BLaER1 treated with 17β-estradiol and CSF1 and Interleukin-3, amounts not matched to agents 10 nM and 100 nM (cell line): Measurements from ENCODE around the gene DSC2.
A peak's percentile ranks its signal among the peaks of the same experiment; 100 is the strongest.

Experiments
- H3K27ac ChIP-seq, 11 experiments: shearing (Covaris generic); formaldehyde crosslinking; 2 replicates each; pipeline ENCODE4 v1.8.1; 2022
- H3K27me3 ChIP-seq, 11 experiments: shearing (Covaris generic); formaldehyde crosslinking; 2 replicates each; pipeline ENCODE4 v1.8.1; 2022
- H3K36me3 ChIP-seq, 11 experiments: shearing (Covaris generic); formaldehyde crosslinking; 2 replicates each; pipeline ENCODE4 v1.8.1; 2022
- H3K4me1 ChIP-seq, 10 experiments: shearing (Covaris generic); formaldehyde crosslinking; 2 replicates each; pipeline ENCODE4 v1.8.1; 2022
- H3K4me2 ChIP-seq, 11 experiments: shearing (Covaris generic); formaldehyde crosslinking; 2 replicates each; pipeline ENCODE4 v1.8.1; 2022
- H3K4me3 ChIP-seq, 10 experiments: shearing (Covaris generic); formaldehyde crosslinking; 2 replicates each; pipeline ENCODE4 v1.8.1; 2022
- H3K9ac ChIP-seq, 11 experiments: shearing (Covaris generic); formaldehyde crosslinking; 2 replicates each; pipeline ENCODE4 v1.8.1; 2022
- H3K9me3 ChIP-seq, 11 experiments: shearing (Covaris generic); formaldehyde crosslinking; replicated peaks in 1 of 11; 2 replicates each; pipeline ENCODE4 v1.8.1; 2022
- H4K20me1 ChIP-seq, 11 experiments: shearing (Covaris generic); formaldehyde crosslinking; 2 replicates each; pipeline ENCODE4 v1.8.1; 2022
- Cebpa-rat ChIP-seq, 11 experiments: shearing (Covaris generic); IDR thresholded peaks; 2 replicates each; pipeline ENCODE4 v1.8.1; 2022

The DSC2 gene

DNA sequence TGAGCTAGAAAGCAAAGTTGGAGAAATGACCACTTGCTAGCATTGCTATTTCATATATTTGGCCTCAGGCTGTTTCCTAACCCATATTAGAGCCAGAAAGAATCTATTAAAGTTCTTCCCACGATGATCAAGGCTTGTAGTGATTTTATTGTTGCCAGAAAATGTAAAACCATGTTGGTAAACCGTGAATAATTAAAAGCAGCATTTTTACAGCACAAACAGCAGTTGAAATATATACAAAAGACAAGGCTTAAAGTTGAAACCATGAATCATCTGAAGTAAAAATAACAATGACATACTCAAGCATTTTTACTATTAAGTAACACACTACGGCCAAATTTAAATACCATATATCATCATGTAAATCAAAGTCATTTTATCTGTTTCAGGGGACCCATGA lies 32.0 kb downstream of the DSC2 start:
- Histone ChIP-seq H3K4me3 (no peak overlapping the region), H4K20me1 (no peaks in the 10 kb centered on the region), H3K27ac (no peak overlapping the region), H3K4me1 (no peaks in the 10 kb centered on the region), H3K9ac (no peak overlapping the region), H3K36me3 (no peaks in the 10 kb centered on the region), H3K9me3 (no peaks in the 10 kb centered on the region), H3K27me3 (no peaks in the 10 kb centered on the region), H3K4me2 (no peak overlapping the region)
- no peak for TF ChIP-seq Cebpa-rat (IDR thresholded peaks at IDR 0.05)

GRCh38 chr18:31066266-31066665 lies 36.0 kb downstream of the DSC2 start:
- Histone ChIP-seq H3K27ac (no peak overlapping the region), H3K9me3 (no peaks in the 10 kb centered on the region), H3K36me3 (no peaks in the 10 kb centered on the region), H3K9ac (no peak overlapping the region), H3K4me1 (peaks cover 0 to 9% (median 5%) of the 10 kb centered on the region in 10 experiments; a peak in 7 of 20 replicates), H4K20me1 (no peaks in the 10 kb centered on the region), H3K4me2 (no peak overlapping the region), H3K4me3 (no peak overlapping the region), H3K27me3 (no peaks in the 10 kb centered on the region)
- TF ChIP-seq Cebpa-rat (IDR thresholded peaks at IDR 0.05), result no peak

- Histone ChIP-seq H3K27ac (no peak overlapping the region), H4K20me1 (no peaks in the 10 kb centered on the region), H3K4me1 (peaks cover 0 to 9% (median 5%) of the 10 kb centered on the region in 10 experiments; a peak in 7 of 20 replicates), H3K4me2 (no peak overlapping the region), H3K4me3 (no peak overlapping the region), H3K9me3 (no peaks in the 10 kb centered on the region), H3K27me3 (no peaks in the 10 kb centered on the region), H3K9ac (no peak overlapping the region), H3K36me3 (no peaks in the 10 kb centered on the region)
- TF ChIP-seq Cebpa-rat (IDR thresholded peaks at IDR 0.05), result no peak
Measured at GRCh38 chr18:31065036-31065773, 37.0 kb downstream of the DSC2 start.

DNA sequence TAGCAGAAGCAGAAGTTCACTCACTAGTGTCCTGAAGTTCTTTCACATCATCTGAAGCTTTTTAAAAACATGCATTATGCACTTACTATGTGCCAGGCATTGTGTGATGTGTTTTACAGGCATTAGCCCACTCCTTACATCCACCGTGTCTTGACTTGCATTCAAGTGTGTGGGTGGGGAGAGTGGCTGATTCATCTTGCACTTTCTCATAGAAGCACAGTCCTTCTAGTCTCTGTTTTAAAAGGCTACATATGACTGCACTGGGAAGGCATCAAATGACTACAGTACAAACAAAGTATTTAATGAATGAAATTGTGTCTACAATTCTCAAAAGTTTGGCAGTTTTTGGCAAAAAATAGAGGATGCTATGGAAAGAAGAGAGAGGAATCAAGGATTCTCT lies 38.1 kb downstream of the DSC2 start:
- no peak overlapping the region for H3K27ac ChIP-seq
- no peak overlapping the region for H3K9ac ChIP-seq
- no peak overlapping the region for H3K4me2 ChIP-seq
- H4K20me1 ChIP-seq, result no peaks in the 10 kb centered on the region
- no peaks in the 10 kb centered on the region for H3K9me3 ChIP-seq
- H3K36me3 ChIP-seq, result no peaks in the 10 kb centered on the region
- no peak overlapping the region for H3K4me3 ChIP-seq
- H3K4me1 ChIP-seq, result peaks cover 0 to 9% (median 5%) of the 10 kb centered on the region in 10 experiments; a peak in 7 of 20 replicates
- TF ChIP-seq Cebpa-rat (IDR thresholded peaks at IDR 0.05), result no peak
- no peaks in the 10 kb centered on the region for H3K27me3 ChIP-seq

DNA sequence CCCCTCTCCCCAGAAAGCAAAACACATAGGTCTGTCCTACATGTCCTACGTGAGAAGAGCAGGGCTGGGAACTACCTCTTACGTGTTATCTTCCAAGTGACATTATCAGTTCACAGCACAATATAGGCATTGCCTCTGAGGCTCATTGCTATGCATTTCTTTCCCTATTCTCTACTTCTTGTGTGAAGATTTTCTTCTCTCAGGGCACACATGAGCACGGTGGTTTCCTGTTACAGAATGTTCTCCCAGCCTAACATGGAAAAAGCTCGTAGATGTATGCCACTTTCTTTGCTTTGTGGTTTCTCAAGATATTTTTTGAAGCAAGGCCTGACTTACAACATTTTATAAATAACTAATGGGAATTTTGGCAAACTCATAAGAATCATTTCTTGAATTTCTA lies 40.3 kb downstream of the DSC2 start:
- Histone ChIP-seq H3K4me2 (peak overlapping the region in 5 of 11 experiments; percentile 0 to 36 (median 24); a peak in 6 of 22 replicates), H3K4me1 (peaks cover 0 to 9% (median 5%) of the 10 kb centered on the region in 10 experiments; a peak in 7 of 20 replicates)
- TF ChIP-seq Cebpa-rat (IDR thresholded peaks at IDR 0.05), result no peak

DNA sequence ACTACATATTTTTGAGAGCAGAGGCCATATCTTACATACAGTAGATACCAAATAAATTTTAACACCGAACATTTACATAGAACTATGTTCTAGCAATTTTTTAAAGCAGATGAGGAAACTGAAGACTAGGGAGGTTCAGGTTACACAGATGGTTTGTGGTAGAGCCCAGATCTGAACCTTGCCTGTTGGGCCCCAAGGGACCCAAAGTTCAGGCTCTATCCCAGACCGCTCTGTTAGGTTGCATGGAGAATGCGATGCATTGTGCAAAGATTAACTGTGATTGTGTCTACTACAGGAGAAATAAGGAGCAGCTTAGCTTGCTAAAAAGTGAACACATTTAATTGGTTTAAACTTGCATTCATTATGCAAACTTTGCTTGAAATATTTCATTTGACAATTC lies 43.3 kb downstream of the DSC2 start:
- Histone ChIP-seq H3K4me2 (no peak overlapping the region), H4K20me1 (no peaks in the 10 kb centered on the region), H3K27ac (no peak overlapping the region), H3K4me3 (no peak overlapping the region), H3K9me3 (no peaks in the 10 kb centered on the region), H3K36me3 (no peaks in the 10 kb centered on the region), H3K9ac (no peak overlapping the region), H3K27me3 (no peaks in the 10 kb centered on the region), H3K4me1 (peaks cover 0 to 9% (median 5%) of the 10 kb centered on the region in 10 experiments; a peak in 7 of 20 replicates)
- no peak for TF ChIP-seq Cebpa-rat (IDR thresholded peaks at IDR 0.05)

More for the DNA sequence above, 40.3 kb downstream of the DSC2 start:
- Histone ChIP-seq H3K9ac (no peak overlapping the region), H3K27me3 (no peaks in the 10 kb centered on the region), H3K27ac (no peak overlapping the region), H3K4me3 (no peak overlapping the region), H4K20me1 (no peaks in the 10 kb centered on the region), H3K9me3 (no peaks in the 10 kb centered on the region), H3K36me3 (no peaks in the 10 kb centered on the region)

DNA sequence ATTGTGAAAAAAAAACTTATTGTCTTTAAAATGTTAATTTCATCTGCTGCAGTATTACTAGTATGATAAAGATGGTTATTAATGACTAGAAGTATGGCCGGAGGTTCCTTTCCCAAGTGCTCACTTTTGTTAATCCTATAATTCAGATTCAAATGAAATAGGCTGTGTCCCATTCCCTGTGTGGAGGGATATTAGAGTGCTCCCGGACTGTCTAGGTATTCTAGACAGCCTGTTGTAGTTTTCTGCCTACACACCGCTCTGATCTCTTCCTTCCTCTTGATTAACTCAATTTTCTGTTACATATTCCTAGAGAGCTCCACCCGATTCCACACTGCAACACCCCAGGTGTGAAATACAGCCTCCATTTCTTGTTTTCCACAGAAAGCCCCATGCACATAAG lies 44.3 kb downstream of the DSC2 start:
- Histone ChIP-seq H3K36me3 (no peaks in the 10 kb centered on the region), H4K20me1 (no peaks in the 10 kb centered on the region), H3K27ac (no peak overlapping the region), H3K4me2 (no peak overlapping the region), H3K4me3 (no peak overlapping the region), H3K9me3 (no peaks in the 10 kb centered on the region), H3K4me1 (peaks cover 0 to 9% (median 5%) of the 10 kb centered on the region in 10 experiments; a peak in 7 of 20 replicates), H3K9ac (no peak overlapping the region), H3K27me3 (no peaks in the 10 kb centered on the region)
- TF ChIP-seq Cebpa-rat (IDR thresholded peaks at IDR 0.05), result no peak

- no peak overlapping the region for H3K9ac ChIP-seq
- H3K4me3 ChIP-seq, result no peak overlapping the region
- TF ChIP-seq Cebpa-rat (IDR thresholded peaks at IDR 0.05), result no peak
- H3K27ac ChIP-seq, result no peak overlapping the region
- no peaks in the 10 kb centered on the region for H3K9me3 ChIP-seq
- H4K20me1 ChIP-seq, result no peaks in the 10 kb centered on the region
- no peak overlapping the region for H3K4me2 ChIP-seq
- H3K36me3 ChIP-seq, result no peaks in the 10 kb centered on the region
- H3K27me3 ChIP-seq, result no peaks in the 10 kb centered on the region
- peaks cover 0 to 5% (median 4%) of the 10 kb centered on the region in 10 experiments; a peak in 7 of 20 replicates for H3K4me1 ChIP-seq
Measured at GRCh38 chr18:31057051-31057450, 45.2 kb downstream of the DSC2 start.

DNA sequence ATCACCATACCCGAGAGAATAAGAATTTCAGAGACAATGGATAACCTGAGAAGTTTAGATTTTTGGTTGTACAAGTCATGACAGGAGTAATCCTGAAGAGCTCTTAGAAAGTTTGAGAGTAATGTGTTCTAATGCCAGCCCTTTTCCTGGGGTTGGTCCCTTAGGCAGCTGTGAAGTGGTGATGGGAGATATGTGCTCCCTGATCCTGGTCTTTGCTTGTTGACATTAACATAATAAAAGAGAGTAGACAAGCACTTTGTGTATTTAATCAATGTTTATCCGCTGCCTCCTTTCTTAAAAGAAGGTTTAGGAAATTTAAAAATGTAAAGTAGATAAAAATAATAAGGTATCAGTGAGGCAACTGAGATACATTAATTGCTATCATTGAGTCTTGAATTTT lies 45.9 kb downstream of the DSC2 start:
- Histone ChIP-seq H3K27ac (no peak overlapping the region), H4K20me1 (no peaks in the 10 kb centered on the region), H3K36me3 (no peaks in the 10 kb centered on the region), H3K9me3 (no peaks in the 10 kb centered on the region), H3K4me3 (no peak overlapping the region), H3K4me2 (no peak overlapping the region), H3K9ac (no peak overlapping the region), H3K27me3 (no peaks in the 10 kb centered on the region), H3K4me1 (no peaks in the 10 kb centered on the region)
- TF ChIP-seq Cebpa-rat (IDR thresholded peaks at IDR 0.05), result no peak

DNA sequence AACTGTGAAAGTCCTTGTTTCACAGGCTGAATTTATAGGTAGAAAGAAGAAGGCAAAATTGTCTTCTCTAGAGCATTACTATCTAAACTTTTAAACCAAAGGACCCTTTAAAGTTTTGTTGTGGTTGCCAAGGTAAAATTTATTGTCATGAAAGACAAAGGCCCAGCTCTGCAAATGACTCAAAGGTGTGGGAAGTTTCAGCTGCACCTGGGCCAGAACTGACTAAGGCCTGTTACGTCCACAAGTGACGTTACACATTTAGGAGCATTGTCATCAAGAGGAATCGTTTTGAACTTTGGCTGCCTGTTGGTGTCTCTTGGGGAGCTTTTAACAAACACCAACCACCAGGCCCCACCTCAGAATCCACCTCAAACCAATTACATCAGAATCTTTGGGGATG lies 51.6 kb downstream of the DSC2 start:
- Histone ChIP-seq H3K9me3 (no peaks in the 10 kb centered on the region), H3K27ac (no peak overlapping the region), H3K4me3 (no peak overlapping the region), H3K27me3 (no peaks in the 10 kb centered on the region), H3K4me1 (no peaks in the 10 kb centered on the region), H3K9ac (no peak overlapping the region), H3K4me2 (no peak overlapping the region), H3K36me3 (no peaks in the 10 kb centered on the region), H4K20me1 (no peaks in the 10 kb centered on the region)
- no peak for TF ChIP-seq Cebpa-rat (IDR thresholded peaks at IDR 0.05)
